Forelimb muscle (tissue), 1 donor: ENCODE data around the gene CYP21A2. TPM values are rescaled to one million over a fixed set of nuclear protein-coding genes. Genes with fewer than 3 reads are reported as not detected.
"Not testable (repeated sequence)": the region's sequence is repeated elsewhere in the genome, so short reads cannot be mapped to it uniquely, and the experiment has no call there.

Experiments
- DNase-seq: peaks from one replicate; pipeline ENCODE4 v3.0.0-alpha.2; 2013; ENCODE audit warnings: low read depth
- polyA plus RNA-seq: library from polyadenylated mRNA; unstranded; fragments of 120-200 nt; gene quantifications from one replicate; pipeline ENCODE4 v1.2.1, GENCODE V29; 2013; ENCODE audit not compliant: insufficient read length

The CYP21A2 gene
- polyA plus RNA-seq = 1.0 TPM

DNA sequence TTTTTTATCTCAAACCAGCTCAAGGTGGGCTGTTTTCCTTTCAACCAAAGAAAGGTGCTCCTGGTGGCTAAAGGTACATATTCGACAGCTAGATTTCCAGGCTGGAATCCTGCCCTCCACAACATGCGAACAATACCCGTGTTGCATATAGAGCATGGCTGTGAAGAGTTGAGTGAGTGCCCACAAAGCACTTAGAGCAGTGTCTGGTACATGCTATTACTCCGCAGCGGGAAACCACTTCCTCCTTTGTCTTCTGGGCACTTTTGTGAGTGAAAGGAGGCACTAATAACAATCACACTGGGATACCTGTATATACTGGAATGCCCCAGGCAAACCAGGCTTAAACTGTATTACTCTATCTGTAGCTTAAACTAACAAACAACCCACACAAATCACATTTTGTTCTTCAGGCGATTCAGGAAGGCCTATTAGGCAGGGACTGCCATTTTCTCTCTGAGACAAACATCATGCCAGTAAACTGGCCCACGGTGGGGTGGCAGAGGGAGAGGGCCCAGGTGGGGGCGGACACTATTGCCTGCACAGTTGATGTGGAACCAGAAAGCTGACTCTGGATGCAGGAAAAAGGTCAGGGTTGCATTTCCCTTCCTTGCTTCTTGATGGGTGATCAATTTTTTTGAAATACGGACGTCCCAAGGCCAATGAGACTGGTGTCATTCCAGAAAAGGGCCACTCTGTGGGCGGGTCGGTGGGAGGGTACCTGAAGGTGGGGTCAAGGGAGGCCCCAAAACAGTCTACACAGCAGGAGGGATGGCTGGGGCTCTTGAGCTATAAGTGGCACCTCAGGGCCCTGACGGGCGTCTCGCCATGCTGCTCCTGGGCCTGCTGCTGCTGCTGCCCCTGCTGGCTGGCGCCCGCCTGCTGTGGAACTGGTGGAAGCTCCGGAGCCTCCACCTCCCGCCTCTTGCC lies at the start of gene CYP21A2:
CYP21A2 (plus strand) TSS at position 818 of the 927 bp plus-strand sequence; CDS start at position 826, 8 bp downstream.
- DNase-seq = not testable (repeated sequence)

DNA sequence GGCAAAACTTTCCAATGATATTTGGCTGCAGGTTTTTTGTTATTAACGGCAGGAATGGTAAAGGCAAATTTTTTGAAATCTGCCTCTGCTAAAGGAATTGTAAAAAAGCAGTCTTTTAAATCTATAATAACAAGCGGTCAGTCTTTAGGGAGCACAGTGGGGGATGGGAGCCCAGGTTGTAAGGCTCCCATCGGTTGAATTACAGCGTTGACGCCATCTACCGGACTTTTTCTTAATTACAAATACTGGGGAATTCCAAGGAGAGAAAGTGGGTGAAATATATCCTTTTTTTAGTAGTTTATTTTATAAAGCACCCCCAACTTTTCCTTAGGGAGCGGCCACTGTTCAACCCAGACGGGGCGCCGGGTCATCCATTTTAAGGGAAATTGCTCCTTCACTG lies 48.9 kb upstream of the CYP21A2 start:
- not testable (repeated sequence) for DNase-seq

DNA sequence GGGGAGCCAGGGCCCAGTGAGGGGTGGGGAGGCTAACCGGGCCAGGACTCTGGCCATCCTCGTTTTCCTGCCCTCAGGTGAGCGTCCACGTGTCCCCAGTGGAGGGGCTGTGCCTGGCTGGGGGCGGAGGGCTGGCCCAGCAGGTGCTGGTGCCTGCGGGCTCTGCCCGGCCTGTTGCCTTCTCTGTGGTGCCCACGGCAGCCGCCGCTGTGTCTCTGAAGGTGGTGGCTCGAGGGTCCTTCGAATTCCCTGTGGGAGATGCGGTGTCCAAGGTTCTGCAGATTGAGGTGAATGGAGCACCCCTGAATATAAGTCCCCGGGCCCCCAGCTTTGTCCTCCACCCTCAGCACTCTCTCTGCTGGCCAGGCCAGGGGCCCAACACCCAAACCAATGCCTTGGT lies 43.8 kb upstream of the CYP21A2 start:
- not testable (repeated sequence) for DNase-seq

DNA sequence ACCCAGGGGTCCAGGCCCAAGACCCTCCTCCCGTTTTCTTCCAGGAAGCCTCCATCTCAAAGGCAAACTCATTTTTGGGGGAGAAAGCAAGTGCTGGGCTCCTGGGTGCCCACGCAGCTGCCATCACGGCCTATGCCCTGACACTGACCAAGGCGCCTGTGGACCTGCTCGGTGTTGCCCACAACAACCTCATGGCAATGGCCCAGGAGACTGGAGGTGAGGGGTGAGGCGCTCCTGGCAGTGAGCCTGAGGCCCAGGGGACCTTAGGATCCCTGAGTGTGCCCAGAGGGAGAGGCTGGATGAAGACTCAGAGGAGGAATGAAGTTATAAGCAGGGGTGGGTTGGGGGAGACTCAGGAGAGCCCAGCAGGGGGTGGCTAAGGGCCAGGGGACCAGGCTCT lies 41.8 kb upstream of the CYP21A2 start:
- DNase-seq = not testable (repeated sequence)

DNA sequence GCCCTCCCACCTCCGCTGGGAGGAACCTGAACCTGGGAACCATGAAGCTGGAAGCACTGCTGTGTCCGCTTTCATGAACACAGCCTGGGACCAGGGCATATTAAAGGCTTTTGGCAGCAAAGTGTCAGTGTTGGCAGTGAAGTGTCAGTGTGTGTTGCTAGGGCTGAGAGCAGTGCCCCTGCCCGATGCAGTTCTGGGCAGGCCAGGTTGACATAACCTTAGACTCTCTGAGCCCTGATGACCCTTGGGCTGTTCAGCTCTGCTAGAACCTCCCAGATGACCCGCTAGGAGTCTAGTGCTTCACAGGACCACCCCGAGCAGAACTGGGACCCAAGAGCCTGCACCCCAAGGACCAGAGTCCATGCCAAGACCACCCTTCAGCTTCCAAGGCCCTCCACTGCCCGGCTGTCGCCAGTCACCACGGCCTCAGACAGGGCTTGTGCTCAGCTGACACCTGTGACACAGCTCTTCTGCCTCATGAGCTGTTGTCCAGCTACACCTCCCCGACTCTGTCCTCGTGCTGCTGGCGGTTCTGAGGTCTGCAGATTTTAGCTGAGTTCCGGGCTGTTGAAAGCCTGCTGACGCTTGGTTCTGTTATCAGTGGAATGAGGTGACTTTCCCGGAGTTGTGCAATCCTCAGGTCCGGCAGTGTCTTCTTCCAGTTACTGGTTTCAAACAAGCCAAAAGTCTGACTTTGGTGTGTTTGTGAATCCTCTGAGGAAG lies 35.5 kb upstream of the CYP21A2 start:
- DNase-seq = not testable (repeated sequence)

DNA sequence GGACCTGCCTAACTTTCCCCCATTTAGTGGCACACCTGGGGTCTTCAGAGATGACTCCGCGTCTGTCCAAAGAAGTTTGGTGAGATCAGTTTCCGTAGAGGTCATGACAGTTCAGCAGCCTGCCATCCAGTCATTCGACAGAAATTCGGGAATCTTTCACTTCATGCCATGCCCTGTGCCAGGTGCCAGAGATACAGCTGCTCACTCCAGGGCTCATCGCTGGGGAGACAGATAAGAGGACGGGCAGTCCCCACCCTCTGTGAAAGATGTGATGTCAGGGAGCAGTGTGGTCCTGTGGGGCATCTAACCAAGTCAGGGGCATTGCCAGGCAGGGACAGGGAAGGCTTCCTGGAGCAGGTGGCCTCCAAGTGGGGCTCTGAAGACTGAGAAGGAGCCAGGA lies 34.9 kb upstream of the CYP21A2 start:
- DNase-seq = not testable (repeated sequence)

DNA sequence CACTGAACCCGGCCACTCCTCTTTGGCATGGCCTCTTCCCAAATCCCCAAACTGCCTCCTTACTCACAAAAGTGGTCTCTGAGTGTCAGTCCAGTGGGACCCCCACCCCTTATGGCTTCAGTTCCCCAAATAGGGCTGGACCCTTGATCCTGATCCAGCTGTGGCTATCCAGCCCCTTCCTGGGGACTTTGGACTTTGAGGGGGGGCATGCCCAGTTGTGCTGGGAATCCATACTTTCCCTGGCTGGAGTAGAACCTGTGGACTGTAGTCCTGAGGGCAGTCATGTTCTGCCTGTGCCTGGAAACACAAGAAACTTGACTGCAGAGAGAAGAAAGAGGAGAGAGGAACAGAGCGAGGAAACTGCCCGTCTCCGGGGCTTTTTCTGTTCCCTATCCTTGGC lies 33.8 kb upstream of the CYP21A2 start:
- DNase-seq = not testable (repeated sequence)

DNA sequence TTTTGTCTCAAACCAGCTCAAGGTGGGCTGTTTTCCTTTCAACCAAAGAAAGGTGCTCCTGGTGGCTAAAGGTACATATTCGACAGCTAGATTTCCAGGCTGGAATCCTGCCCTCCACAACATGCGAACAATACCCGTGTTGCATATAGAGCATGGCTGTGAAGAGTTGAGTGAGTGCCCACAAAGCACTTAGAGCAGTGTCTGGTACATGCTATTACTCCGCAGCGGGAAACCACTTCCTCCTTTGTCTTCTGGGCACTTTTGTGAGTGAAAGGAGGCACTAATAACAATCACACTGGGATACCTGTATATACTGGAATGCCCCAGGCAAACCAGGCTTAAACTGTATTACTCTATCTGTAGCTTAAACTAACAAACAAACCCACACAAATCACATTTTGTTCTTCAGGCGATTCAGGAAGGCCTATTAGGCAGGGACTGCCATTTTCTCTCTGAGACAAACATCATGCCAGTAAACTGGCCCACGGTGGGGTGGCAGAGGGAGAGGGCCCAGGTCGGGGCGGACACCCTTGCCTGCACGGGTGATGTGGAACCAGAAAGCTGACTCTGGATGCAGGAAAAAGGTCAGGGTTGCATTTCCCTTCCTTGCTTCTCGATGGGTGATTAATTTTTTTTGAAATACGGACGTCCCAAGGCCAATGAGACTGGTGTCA lies 33.2 kb upstream of the CYP21A2 start:
- DNase-seq = not testable (repeated sequence)

DNA sequence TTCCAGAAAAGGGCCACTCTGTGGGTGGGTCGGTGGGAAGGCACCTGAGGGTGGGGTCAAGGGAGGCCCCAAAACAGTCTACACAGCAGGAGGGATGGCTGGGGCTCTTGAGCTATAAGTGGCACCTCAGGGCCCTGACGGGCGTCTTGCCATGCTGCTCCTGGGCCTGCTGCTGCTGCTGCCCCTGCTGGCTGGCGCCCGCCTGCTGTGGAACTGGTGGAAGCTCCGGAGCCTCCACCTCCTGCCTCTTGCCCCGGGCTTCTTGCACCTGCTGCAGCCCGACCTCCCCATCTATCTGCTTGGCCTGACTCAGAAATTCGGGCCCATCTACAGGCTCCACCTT lies 32.7 kb upstream of the CYP21A2 start:
- DNase-seq = not testable (repeated sequence)

DNA sequence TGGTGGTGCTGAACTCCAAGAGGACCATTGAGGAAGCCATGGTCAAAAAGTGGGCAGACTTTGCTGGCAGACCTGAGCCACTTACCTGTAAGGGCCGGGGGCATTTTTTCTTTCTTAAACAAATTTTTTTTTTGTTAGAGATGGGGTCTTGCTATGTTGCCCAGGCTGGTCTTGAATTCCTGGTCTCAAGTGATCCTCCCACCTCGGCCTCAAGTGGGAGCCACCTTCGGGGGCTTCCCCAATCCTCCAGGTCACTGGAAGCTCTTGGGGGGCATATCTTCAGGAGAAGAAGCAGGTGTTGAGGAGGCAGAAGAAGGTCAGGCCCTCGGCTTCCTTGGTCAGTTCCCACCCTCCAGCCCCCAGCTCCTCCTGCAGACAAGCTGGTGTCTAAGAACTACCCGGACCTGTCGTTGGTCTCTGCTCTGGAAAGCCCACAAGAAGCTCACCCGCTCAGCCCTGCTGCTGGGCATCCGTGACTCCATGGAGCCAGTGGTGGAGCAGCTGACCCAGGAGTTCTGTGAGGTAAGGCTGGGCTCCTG lies 32.2 kb upstream of the CYP21A2 start:
- DNase-seq = not testable (repeated sequence)

DNA sequence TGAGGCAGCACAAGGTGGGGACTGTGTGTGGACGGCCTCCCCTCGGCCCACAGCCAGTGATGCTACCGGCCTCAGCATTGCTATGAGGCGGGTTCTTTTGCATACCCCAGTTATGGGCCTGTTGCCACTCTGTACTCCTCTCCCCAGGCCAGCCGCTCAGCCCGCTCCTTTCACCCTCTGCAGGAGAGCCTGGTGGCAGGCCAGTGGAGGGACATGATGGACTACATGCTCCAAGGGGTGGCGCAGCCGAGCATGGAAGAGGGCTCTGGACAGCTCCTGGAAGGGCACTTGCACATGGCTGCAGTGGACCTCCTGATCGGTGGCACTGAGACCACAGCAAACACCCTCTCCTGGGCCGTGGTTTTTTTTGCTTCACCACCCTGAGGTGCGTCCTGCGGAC lies 31.1 kb upstream of the CYP21A2 start:
- not testable (repeated sequence) for DNase-seq

DNA sequence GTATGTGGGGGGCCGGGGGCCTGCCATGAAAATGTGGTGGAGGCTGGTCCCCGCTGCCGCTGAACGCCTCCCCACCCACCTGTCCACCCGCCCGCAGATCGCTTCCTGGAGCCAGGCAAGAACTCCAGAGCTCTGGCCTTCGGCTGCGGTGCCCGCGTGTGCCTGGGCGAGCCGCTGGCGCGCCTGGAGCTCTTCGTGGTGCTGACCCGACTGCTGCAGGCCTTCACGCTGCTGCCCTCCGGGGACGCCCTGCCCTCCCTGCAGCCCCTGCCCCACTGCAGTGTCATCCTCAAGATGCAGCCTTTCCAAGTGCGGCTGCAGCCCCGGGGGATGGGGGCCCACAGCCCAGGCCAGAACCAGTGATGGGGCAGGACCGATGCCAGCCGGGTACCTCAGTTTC lies 30.2 kb upstream of the CYP21A2 start:
- DNase-seq = not testable (repeated sequence)

DNA sequence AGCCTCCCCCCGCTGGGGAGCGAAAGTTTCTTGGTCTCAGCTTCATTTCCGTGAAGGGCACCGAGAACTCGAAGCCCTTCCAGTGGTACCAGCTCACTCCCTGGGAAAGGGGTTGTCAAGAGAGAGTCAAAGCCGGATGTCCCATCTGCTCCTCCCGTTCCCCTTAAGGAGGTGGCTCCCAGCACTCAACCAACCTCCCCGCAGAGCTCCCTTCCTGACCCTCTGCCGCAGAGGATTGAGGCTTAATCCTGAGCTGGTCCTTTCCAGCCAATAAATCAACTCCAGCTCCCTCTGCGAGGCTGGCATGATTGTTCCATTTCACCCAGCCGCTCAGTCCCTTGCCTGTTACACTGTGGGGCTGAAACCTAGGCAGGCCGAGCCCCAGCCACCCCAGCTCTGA lies 29.6 kb upstream of the CYP21A2 start:
- DNase-seq = not testable (repeated sequence)

DNA sequence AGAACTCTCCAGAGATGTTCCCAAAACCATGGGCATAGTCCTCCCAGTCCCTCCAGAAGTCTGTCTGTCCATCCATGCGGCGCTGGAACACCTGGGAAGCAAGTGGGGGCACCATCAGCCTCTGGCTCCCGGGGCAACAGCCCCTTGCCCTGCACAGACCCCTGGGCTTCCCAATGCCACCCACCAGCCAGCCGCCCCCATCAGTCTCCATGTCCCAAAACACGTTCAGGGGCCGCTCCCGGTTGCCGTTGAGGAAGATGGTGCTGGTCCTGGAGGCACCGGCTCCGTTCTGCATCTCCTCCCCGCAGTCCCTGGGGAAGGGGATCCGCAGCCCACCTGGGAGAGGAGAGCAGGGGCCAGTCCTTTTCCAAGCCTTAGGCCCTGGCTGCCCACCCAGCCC lies 28.7 kb upstream of the CYP21A2 start:
- DNase-seq = not testable (repeated sequence)

DNA sequence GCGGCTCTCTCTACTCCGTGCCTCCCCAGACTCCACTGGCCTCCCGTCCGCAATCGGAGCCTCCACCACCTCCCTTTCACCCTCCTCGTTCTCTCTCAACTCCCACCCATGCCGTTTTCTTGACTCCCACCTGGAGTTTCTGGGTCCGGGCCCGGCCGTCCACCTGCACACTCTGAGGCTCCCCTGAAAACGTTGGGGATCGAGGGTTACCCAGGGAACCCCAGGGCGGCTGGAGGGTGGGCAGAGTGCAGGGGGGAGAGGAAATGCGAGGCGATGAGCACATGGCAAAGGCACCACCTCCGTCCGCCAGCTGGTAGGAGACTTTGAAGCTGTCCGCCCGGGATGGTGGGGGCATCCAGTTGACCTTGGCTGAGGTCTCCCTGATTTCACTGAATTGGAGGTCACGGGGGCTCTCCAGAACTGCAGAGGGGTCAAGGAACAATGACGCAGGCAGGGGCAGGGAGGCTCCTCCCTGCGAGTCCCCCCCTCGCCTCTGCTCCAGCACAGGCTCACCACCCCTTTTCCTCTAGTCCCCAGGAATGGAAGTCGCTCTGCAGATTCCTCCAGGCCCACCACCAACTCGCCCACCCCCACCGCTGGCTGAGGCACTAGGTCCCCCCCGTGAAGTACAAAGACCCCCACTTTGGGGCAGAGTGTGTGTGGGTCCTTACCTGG lies 27.2 kb upstream of the CYP21A2 start:
- not testable (repeated sequence) for DNase-seq

DNA sequence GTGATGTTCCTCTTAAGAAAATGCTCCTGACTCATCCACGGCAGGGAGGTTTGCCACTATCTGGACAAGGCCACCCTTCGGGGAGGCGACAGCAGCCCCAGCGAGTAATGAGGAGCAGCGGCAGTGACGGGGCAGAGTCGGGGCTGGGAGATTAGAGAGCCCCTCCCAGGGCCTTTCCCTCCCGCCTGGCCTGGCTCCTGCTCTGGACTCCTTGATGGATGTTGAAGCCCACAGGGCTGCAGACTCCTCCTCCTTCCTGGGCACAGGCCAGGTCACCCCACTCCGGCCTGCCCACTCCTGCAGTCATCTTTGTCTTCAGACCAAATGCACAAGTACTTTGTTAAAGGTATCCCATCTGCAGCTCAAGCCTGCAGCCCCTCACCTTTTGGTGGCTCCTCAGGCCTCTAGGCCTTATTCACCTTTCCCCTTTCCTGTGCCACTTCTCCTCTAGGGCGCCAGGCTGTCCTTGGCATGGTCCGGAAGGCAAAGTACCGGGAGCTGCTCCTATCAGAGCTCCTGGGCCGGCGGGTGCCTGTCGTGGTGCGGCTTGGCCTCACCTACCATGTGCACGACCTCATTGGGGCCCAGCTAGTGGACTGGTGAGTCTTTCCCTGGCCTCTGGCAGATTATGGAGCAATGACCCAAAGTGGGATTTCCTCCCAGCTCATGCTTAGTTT lies 25.1 kb upstream of the CYP21A2 start:
- DNase-seq = not testable (repeated sequence)

DNA sequence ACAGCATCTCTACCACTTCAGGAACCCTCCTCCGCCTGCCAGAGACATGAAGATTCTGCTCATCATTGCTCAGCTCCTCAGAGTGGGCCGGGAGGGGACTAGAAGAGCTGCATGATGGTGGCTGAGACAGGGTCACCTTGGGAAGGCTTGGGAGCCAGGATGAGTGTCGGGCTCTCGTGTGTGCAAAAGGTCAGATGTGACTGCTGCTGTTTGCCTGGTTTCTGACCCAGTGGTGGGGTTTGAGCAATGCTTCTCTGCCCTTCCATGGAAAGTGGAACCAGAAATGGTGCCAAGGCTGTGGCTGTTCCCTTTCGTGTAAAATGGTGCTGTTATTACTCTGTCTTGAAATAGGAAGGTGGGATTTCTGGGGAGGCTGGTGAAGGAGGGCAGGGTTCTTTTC lies 24.5 kb upstream of the CYP21A2 start:
- not testable (repeated sequence) for DNase-seq

DNA sequence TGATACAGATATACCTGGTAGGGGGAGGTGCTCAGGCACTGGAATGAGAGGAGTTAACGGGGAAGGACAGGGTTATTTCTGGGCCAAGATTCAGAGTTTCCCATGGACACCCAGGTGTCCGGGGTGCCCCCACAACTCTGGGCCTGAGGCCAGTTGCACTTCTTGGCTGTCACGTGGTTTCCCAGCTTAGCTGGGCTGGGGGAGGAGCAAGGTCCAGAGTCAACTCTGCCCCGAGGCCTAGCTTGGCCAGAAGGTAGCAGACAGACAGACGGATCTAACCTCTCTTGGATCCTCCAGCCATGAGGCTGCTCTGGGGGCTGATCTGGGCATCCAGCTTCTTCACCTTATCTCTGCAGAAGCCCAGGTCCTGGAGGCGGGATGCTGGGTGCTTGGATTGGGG lies 23.7 kb upstream of the CYP21A2 start, which contains the start of gene C4B:
C4B (plus strand) TSS at position 249 of the 400 bp plus-strand sequence; CDS start at position 300, 51 bp downstream.
- DNase-seq = not testable (repeated sequence)

DNA sequence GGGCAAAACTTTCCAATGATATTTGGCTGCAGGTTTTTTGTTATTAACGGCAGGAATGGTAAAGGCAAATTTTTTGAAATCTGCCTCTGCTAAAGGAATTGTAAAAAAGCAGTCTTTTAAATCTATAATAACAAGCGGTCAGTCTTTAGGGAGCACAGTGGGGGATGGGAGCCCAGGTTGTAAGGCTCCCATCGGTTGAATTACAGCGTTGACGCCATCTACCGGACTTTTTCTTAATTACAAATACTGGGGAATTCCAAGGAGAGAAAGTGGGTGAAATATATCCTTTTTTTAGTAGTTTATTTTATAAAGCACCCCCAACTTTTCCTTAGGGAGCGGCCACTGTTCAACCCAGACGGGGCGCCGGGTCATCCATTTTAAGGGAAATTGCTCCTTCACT lies 16.1 kb upstream of the CYP21A2 start:
- not testable (repeated sequence) for DNase-seq

DNA sequence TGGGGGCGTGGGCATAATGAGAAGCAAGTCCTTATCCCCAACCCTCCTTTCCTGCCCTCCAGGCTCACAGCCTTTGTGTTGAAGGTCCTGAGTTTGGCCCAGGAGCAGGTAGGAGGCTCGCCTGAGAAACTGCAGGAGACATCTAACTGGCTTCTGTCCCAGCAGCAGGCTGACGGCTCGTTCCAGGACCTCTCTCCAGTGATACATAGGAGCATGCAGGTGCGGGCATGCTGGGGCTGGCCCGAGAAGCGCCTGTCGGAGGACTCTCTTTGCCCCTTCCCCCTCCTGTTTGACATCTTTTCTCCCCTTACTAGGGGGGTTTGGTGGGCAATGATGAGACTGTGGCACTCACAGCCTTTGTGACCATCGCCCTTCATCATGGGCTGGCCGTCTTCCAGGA lies 9.6 kb upstream of the CYP21A2 start:
- not testable (repeated sequence) for DNase-seq
